Psoas muscle (tissue), 8 donors: ENCODE data around the gene SH3GL2. TPM values are rescaled to one million over a fixed set of nuclear protein-coding genes. Genes with fewer than 3 reads are reported as not detected.

Experiments used
- ATAC-seq, 4 donors: fragments of 200-7000 bp; cut with Tn5 transposase; one replicate each; pipeline ENCODE4 v1.9.1; 2020; ENCODE audit warnings: moderate library complexity in 3 of 4, mild to moderate bottlenecking in 2 of 4
- DNase-seq, 2 donors: peaks; one replicate each; pipeline ENCODE4 v3.0.0-alpha.2; 2020
- H3K27ac ChIP-seq: fragments of 200-600 bp; one replicate; pipeline ENCODE4 v1.8.0; 2022
- H3K27me3 ChIP-seq, 3 donors: fragments of 200-600 bp in 1 of 3; one replicate each; pipeline versions ENCODE4 v1.6.1 to v1.8.0; 2013 to 2022; ENCODE audit warnings: low read length in 2 of 3, mild to moderate bottlenecking in 2 of 3, moderate library complexity in 1 of 3; ENCODE audit not compliant: insufficient read depth in 3 of 3
- H3K36me3 ChIP-seq, 2 donors: fragments of 200-600 bp in 1 of 2; one replicate each; pipeline versions ENCODE4 v1.6.1 to v1.8.0; 2013 to 2022; ENCODE audit warnings: low read depth in 1 of 2, mild to moderate bottlenecking in 1 of 2, moderate library complexity in 1 of 2; ENCODE audit not compliant: insufficient read depth in 1 of 2
- H3K4me1 ChIP-seq: fragments of 200-600 bp; one replicate; pipeline ENCODE4 v1.8.0; 2022
- H3K4me3 ChIP-seq: fragments of 200-600 bp; one replicate; pipeline ENCODE4 v1.8.0; 2022; ENCODE audit warnings: mild to moderate bottlenecking
- H3K9me3 ChIP-seq: fragments of 200-600 bp; one replicate; pipeline ENCODE4 v1.8.0; 2022
- WGBS, 3 donors: extraction: QIAGEN DNeasy Blood & Tissue Kit; methylation state at CpG; one replicate each; pipeline versions ENCODE4 v1.1.6 to v1.1.7; 2013; 5-methylcytosine and 5-hydroxymethylcytosine counted together
- intact Hi-C, 2 donors: fragments of 100-400 bp; cut with DNase I; formaldehyde crosslinking; loops; one replicate each; pipeline versions ENCODE4 v1.11.0 to v1.14.2; 2022
- polyA plus RNA-seq, 3 donors: library from polyadenylated mRNA; stranded (reverse); fragments of 200-250 nt; gene quantifications; one replicate each; pipeline ENCODE4 v1.2.3, GENCODE V29; 2013
- total RNA-seq, 4 donors: library from RNA; stranded (reverse); fragmentation: NEBNext Ultra II Directional in 2 of 4; extraction: Animal tissue kit (Norgen Biotek cat#: 25700) in 2 of 4; gene quantifications; one replicate each; pipeline versions ENCODE4 v1.2.1 to v1.2.4, GENCODE V29; 2021 to 2023
- TF ChIP-seq, protein P1 (sequence below): fragments of 200-600 bp; IDR thresholded peaks from one replicate; pipeline ENCODE4 v1.8.0; 2022; ENCODE audit warnings: antibody characterized with exemption
- donor health status: healthy with polysubstance abuse.
- donor health status: DM: no; HTN: no; CAD: no; lungs with moderate emphysema.
- donor health status: Bipolar disorder and iron deficiency.
- donor health status: healthy.
- donor health status: DM: yes; HTN: yes; CAD: no.
- donor health status: DM: no; HTN: no; CAD: no.
- donor health status: DM: no; HTN: no; CAD: no.
- donor health status: DM: yes; HTN: yes; CAD: no.

The SH3GL2 gene
- total and polyA plus RNA-seq, 7 donors, result 0.08 TPM; not detected in 6

DNA sequence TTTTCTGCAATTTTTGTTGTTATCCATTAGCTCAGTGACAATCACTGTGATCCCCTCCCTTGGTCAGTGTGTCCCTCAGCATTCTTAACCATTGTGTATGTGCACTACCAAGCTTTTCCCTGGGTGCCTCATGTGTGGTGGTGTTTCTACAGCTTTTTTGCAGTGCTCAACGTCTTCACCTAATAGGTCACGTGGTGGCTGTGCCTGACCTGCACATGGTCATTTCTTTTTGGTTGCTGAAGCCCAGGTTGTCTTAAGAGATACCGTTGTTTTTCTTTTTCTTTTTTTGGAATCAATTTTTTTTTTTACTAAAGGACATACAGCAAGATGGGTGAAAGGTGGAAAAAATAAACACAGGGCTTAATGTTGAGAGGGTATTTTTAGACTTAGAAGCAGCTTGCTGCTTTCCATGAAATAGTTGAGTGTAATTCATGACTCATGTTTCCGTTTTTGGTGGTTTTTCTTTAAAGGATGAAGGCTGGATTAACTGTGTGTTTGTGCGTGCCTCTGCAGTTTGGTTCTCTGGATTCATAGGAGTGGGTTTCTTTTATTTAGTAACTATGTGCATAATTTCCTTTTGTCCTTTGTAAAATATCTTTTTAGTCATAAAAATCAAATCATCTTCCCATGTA lies 22.2 kb downstream of the SH3GL2 start:
- H3K4me1 ChIP-seq, result no peaks in the 10 kb centered on the region
- TF ChIP-seq, protein P1, sequence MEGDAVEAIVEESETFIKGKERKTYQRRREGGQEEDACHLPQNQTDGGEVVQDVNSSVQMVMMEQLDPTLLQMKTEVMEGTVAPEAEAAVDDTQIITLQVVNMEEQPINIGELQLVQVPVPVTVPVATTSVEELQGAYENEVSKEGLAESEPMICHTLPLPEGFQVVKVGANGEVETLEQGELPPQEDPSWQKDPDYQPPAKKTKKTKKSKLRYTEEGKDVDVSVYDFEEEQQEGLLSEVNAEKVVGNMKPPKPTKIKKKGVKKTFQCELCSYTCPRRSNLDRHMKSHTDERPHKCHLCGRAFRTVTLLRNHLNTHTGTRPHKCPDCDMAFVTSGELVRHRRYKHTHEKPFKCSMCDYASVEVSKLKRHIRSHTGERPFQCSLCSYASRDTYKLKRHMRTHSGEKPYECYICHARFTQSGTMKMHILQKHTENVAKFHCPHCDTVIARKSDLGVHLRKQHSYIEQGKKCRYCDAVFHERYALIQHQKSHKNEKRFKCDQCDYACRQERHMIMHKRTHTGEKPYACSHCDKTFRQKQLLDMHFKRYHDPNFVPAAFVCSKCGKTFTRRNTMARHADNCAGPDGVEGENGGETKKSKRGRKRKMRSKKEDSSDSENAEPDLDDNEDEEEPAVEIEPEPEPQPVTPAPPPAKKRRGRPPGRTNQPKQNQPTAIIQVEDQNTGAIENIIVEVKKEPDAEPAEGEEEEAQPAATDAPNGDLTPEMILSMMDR, result no peak
- intact Hi-C loops, result no loop called here
- no peaks in the 10 kb centered on the region for H3K9me3 ChIP-seq
- DNase-seq (no peak), ATAC-seq (no peak)
- WGBS, 3 donors, result 52 to 66% (median 53%) methylated on average over 5 of the region's 5 CpGs
- H3K27me3 ChIP-seq, result no peaks in the 10 kb centered on the region
- H3K27ac ChIP-seq, result no peak overlapping the region
- no peaks in the 10 kb centered on the region for H3K36me3 ChIP-seq
- H3K4me3 ChIP-seq, result no peak overlapping the region

DNA sequence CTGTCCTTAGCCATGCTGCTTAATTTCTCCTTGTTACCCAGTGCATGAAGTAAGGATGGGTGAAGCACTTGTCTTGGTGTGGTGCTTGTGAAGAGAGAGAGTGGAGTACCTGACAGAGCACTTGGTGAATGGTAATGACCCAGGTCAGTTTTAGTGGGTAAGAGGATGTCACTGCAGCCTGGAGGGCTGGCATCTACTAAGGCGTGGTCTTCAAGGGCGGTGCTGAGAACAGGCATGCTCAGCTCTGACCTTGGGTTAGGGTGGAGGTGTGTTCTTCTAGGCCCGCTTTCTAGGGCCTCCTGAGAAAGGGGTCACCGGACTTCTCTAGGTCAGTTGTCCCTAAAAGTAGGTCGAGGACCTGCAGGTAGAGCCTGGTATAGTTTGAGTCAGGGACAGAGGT lies 25.7 kb downstream of the SH3GL2 start:
- H3K27ac ChIP-seq, result no peak overlapping the region
- no peaks in the 10 kb centered on the region for H3K27me3 ChIP-seq
- intact Hi-C loops, result no loop called here
- WGBS, 3 donors, result 83 to 89% (median 88%) methylated on average over 5 of the region's 5 CpGs
- H3K9me3 ChIP-seq, result no peaks in the 10 kb centered on the region
- H3K36me3 ChIP-seq, result no peaks in the 10 kb centered on the region
- no peak overlapping the region for H3K4me3 ChIP-seq
- no peak for DNase-seq
- no peaks in the 10 kb centered on the region for H3K4me1 ChIP-seq
- TF ChIP-seq, protein P1, result no peak
- ATAC-seq, result no peak

DNA sequence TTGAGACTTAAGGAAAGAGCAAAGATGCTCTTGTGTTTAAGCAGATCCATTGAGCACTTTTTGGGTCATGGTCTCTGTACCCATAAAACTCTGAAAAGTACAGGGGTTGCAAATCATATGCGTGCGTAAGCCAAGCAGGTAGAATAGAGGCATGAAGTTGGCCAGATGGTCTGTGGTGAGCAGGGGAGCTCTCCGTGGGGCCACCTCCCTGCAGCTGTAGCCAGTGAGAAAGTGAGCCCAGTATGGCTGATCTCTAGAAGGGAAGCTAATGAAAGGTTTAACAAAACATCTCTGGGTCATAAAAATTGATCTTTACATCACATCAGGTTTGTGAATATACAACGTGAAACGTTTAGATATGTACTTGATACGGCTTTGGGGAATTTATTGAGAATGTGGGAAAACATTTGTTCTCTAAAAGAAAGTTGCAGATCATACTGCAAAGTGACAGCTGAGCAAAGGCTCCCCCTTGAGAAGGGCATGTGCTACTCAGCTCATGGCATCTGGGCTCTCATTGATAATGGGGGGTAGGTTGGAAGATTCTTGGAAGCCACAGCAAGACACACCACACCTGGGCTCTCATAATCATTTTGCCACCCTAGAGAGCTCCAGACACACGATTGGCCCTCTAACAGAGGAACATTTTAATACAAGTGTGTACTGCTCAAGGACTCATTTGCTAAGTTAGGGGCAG lies 30.6 kb downstream of the SH3GL2 start:
- TF ChIP-seq, protein P1, result no peak
- intact Hi-C loops, result no loop called here
- no peaks in the 10 kb centered on the region for H3K36me3 ChIP-seq
- no peak overlapping the region for H3K27ac ChIP-seq
- ATAC-seq (no peak), DNase-seq (no peak)
- H3K4me1 ChIP-seq, result no peaks in the 10 kb centered on the region
- H3K4me3 ChIP-seq, result no peak overlapping the region
- whole genome bisulfite sequencing, 3 donors, result 46 to 53% (median 50%) methylated on average over 7 of the region's 7 CpGs
- H3K9me3 ChIP-seq, result no peaks in the 10 kb centered on the region
- no peaks in the 10 kb centered on the region for H3K27me3 ChIP-seq

DNA sequence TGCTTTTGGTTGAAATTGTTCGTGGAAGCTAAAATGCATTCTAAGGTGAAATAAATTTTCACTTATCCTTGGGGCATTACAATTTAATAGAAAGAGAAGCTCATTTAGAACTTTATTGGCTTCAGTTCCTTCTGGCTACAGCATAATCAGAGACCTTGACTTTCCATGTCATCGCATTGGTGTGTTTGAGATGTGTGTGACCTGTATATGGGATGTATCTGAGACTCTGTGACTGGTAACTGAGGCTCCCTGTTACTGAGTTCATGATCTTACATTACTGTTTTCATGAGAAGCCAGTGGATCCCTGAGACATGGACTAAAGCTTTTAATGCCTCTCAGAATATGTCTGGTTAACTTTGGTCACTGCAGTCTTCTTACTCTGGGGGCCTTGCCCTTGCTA lies 32.5 kb downstream of the SH3GL2 start:
- WGBS, 3 donors, result 92 to 96% (median 94%) methylated on average over 2 of the region's 2 CpGs
- H3K27ac ChIP-seq, result no peak overlapping the region
- no peaks in the 10 kb centered on the region for H3K36me3 ChIP-seq
- DNase-seq, result no peak
- ATAC-seq, result no peak
- H3K27me3 ChIP-seq, result peaks cover 0 to 3% (median 0%) of the 10 kb centered on the region in 3 donors
- intact Hi-C loops, result no loop called here
- H3K4me3 ChIP-seq, result no peak overlapping the region
- TF ChIP-seq, protein P1, result no peak
- no peaks in the 10 kb centered on the region for H3K4me1 ChIP-seq
- H3K9me3 ChIP-seq, result no peaks in the 10 kb centered on the region
